Activated T-cell treated with anti-CD3 and anti-CD28 coated beads for 24 hours (primary cell): ENCODE data around the gene OVCH2.
"Not testable (repeated sequence)": the region's sequence is repeated elsewhere in the genome, so short reads cannot be mapped to it uniquely, and the experiment has no call there.

Experiments used
- DNase-seq: peaks from one replicate; pipeline ENCODE4 v3.0.0-alpha.2; 2020; ENCODE audit warnings: low read depth

OVCH2 gene

DNA sequence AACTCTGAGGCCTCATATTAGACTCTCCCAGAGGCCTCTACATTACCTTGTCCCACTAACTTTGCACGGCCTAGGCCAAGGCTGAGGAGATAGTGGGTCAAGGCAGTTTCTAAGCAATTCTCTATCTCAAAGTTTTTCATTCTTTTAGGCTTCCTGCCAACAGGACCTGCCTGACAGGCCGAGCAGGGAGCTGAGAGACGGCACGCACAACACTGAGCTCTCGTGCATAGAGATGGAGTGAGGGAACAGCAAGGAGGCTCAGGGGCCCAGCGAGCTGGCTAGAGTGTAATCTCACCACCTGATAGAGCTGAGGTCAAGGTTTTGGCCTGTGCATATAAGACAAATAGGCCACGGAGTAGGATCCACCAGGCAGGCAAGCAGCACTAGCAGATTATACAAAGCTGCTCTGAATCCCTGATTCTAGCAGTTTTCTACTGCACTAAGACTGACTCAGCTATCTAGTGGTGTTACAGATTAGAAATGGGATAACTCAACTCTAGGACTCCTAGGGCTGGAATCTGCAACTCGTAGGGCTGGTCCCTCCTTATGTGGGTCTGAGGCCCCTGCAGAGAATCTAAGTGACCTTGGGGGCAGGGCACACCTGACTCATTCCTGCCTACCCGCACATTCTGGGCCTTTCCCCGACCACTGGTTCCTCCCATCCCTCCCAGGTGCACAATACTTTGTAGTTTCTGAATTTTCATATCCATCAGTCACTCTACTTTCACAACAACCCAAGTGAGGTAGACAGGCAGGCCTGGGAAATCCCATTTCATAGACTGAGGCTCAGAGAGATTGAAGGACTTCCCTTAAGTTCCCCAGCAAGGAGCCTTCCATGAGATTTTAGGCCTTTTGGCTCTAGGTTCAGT lies 34.7 kb downstream of the OVCH2 start:
- peak; percentile 16 for DNase-seq

DNA sequence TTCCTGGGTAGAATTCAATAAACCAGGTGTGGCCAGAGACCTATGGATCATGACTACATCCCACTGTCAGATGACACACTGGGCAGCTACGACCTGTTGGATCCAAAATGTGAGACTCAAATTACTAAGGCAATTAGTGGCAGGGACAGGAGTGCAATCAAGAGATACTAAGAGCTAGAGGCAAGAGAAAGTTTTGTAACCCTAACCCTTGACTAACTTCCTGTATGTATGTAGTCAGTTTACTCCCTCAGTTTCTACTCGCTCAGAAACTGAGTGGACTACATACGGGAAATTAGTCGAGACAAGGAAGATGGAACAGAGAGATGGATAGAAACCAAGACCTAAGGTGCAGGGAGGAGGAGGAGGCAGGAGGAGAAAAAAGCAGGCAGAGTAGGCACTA lies 35.6 kb downstream of the OVCH2 start:
- no peak for DNase-seq

DNA sequence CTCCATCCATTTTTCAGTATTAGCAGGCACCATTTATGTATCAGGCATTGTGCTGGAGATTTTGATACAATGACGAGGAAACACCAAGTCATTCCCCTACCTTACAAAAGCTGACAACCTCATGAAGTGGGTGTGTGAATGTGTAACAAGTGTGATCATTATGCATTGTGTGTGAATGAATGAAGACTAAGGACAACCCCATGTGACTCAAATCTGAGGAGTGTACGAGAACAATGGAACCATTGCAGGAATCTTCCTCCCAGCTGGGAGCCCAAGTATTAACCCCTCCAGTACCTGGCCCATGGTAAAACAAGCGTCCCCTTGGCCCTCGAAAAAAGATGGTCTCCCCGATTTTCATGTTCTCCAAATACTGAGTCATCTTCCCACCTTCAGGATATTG lies 37.4 kb downstream of the OVCH2 start:
- no peak for DNase-seq

DNA sequence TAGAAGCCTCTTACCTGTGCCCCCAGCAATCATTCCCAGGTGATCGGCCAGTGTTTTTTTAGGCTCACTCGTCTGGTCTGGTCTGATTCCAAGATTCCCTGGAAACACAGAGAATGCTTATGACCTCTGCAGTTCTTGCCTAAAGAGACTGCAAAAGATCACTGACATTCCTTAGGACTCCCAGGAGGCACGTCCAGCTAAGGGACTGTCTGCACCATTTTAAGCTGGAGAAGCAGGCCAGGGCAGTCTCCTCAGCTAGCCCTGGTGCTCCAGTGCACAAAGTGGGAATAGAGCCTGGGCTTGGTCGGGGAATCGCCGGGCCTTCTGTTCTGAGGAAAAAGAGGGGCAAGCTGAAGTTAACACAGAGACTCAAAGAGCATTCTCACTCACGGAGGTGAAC lies 37.8 kb downstream of the OVCH2 start:
- DNase-seq, result no peak

DNA sequence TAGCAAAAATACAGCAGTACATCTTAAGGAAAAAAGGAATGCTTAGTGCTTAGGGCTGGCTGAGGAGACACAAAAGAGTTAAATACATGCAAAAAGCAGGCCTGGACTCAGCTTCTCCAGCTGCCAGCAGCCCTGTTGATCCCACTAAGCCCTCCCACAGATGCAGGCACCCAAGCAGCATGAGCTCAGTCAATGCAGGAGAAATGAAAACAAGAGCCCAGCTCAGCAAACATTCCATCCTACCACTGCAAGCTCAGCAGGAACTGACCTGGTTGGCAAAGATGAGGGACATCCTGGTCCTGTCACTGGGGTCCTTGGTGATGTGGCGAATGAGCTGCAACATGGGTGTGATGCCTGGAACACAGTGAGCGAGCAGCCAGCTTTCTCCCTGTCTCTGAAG lies 38.8 kb downstream of the OVCH2 start:
- no peak for DNase-seq

DNA sequence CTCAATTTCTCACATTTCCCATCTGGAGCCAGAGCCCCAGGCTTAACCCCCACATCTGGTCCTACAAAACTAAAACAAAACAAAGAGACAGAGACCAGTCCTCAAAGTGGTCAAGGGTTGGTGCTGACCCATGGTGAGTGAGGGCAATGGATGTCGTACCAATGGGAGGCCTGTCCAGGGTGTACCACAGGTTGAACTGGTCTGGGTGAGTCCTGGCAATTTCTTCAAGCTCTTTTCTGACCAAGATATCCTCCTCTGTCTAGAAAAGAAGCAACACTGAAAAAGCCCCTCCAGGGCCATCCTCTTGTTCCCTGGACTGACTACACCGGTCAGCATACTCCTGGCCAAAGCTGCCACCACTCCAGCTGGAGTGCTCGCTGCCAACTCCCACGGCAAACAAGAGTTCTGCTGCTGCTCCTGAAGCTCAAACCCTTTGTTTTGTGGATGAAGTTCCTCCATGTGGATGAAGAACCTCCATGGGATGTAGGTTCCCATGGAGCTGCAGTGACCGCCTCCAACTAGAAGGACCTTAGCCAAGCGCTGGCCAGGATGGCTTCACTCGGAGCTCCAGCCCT lies 39.9 kb downstream of the OVCH2 start:
- no peak for DNase-seq

DNA sequence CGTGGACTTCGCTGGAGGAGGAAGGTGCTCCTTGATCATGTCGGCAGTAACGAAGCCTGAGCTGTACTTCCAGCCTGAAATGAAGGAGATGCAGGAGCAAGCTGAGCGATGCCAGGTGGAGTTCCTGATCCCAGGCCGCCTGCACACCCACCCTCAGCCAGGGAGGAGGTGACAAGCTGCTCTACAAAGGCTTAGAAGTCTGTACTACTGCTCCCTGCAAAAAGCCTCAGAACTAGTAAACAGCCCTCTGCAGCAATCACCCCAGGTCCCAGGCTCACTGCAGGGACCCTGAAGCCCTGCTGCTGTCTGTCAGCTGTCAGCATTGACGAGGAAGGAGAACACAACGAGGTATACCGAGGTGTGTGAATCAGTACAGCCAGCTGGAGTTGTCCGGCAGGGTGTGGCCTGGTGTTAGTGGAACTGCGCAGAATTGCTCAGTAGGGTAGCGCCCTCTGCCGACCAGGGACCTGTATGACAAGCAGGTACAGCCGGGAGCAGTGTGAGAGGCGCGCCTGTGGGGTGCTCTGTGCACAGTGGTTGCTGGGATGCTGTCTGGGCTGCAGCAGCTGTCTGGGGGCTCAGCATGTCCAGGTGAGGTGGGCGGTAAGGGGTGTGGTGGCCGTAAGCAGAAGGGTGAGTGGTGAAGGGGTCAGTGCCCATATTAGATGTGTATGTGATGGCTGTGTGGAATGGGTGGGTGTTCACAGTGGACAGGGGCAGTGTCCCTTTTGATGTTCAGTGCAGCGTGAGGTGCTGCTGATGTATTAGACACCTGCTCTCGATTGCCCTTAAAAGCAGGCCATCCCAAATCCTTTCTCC lies 40.6 kb downstream of the OVCH2 start:
- DNase-seq, result peak; percentile 60

DNA sequence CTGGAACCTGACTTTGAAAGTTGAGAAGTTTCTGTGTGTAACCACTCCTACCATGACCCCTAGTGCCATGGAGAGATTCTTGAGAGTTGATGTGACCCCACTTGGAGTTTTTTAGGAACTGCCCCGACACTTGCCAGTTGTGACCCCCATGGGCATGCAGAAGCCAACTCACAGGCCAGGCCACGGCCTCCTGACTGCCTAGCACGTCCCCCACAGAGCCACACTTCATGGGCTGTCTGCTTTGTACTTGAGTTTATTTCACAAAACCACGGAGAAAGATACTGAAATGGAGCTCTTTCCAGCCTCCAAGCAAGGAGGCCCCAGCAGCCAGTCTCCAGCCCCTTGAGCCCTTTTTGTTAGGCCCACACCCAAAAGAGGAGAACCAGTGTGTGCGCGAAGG lies 41.4 kb downstream of the OVCH2 start:
- DNase-seq, result no peak

DNA sequence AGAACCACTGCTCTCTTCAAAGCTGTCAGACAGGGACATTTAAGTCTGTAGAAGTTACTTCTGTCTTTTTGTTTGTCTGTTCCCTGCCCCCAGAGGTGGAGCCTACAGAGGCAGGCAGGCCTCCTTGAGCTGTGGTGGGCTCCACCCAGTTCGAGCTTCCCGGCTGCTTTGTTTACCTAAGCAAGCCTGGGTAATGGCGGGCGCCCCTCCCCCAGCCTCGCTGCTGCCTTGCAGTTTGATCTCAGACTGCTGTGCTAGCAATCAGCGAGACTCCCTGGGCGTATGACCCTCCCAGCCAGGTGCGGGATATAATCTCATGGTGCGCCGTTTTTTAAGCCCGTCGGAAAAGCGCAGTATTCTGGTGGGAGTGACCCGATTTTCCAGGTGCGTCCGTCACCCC lies 42.7 kb downstream of the OVCH2 start:
- not testable (repeated sequence) for DNase-seq

DNA sequence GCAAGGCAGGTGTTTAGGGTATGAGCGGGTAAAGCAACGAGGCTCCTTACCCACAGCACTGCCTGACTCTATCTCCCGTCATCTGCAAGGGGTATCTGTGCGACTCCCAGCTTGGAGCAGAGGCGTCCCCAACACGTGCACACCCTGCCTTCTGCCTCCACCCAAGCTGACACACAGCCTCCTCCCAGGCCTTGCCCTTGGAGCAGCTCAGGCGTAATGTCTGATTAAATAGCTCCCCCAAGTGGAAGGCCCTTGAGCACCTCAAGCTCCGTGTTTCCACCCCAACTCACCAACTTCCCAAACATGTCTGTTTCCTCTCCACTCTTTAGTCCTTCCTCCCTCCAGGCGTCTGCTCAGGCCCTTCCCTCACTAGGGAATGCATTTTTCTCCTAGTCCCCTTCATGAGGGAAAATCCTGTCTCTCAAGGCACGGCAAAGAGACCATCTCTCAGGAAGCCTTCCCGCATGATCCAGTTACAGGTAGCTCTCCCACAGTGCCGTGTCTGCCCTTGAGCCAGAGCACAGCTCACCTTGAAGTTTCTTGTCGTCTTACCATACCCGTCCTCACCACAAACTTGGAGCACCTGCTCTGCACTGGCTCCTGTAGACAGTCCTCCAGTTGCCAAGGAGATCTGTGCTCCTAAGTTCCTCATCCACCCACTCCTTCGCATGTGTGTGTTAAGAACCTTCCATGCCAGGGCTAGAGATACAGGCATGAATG lies 48.8 kb downstream of the OVCH2 start:
- no peak for DNase-seq

DNA sequence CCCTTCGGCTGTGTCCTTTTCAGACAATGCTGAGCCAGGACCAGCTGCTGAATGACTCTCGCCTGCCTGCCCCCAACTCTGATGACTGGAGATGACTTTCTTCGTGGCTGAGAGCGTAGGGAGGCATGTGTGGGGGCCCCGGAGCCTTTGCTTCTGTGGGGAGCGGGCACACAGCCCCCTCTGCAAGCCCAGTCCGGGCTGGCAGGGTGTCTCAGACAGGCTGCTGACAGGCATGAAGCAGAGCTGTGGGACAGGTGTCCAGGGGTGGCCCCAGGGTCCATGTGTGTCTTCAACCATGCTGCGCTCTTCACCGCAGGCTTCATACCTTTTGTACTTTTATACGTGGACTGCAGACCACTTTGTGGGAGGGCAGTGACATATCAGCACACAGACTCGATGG lies 49.6 kb downstream of the OVCH2 start:
- DNase-seq, result no peak

DNA sequence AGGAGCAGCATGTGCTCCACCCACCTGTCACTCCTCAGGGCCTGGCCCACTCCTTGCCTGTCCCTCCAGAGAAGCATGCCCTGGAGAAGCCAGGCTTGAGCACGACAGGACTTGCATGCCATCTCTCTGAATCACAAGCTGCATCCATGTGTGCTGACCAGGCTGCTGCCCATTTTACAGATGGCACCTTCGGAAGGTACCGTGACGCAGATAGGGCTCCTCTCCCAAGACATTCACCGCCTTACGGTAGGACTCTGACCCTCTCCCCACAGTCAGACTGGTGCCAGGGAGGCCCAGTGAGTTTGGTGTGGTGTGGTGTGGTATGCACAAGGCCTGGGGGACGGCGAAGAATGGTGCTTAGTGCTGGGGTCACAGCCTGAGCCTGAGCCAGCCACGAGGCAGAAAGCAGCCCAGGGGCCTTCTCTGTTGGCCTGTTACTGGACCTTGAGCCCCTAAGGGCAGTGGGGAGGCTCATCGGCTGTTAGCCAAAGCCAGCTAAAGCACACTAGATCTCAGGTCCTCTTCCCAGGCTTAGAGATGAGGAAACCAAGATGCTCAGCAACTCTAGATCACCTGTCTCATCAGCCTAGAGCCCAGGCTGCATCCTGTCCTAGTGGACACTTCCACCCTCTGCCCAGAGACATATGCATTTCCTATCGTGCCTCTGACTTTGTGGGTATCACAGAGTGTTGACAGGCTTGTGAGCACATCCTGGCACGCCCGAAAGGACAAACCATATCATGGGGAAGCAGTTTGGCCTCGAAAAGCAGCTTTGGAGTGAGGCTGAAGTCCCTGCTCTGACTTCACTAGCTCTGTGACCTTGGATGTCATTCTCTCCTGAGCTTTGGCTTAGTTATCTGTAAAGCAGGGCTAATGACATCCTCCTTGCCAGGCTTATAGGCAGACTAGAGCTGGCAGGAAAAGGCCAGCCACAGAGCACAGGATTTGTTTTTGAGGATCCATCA lies 50.7 kb downstream of the OVCH2 start:
- no peak for DNase-seq

DNA sequence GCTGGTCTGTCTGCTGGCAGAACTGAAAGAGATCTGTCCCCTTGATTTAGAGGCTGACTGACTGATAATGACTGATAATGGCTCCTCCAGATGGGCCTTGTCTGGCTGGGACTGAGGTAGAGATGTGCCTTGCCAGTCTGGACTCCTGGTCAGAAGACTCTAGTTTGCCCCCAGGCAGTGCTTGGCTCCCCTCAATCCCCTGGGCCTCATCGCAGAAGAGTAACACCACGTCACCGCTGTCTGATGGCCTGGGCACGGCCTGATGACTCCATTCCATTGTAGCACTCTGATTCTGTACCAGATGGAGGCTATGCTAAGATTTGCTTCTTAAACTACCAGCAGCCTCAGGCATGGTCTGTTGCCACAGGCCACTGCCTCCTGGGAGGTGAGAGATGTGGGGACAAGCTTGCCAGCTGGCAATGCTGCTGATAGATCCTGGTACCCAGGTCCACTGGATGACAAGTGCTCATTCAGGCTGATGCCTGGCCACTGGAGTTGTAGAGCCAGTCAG lies 52.0 kb downstream of the OVCH2 start:
- DNase-seq, result no peak

DNA sequence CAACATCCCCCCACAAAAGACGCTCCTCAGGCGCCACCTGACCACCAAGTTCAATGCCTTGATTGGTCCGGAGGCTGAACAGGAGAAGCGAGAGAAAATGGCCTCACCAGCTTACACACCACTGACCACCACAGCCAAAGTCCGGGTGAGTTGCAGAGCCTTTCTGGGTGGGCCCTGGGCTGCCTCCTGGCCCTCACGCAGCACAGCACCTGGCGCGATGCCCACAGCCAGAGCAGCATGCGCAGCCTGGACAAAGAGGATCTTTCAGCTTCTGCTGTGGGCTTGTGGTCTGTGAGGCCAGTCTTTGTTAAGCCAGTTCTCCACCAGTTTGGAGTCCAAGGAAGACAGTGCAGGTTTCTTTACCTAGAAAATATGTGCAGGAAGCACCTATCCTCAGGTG lies 54.6 kb downstream of the OVCH2 start:
- no peak for DNase-seq

DNA sequence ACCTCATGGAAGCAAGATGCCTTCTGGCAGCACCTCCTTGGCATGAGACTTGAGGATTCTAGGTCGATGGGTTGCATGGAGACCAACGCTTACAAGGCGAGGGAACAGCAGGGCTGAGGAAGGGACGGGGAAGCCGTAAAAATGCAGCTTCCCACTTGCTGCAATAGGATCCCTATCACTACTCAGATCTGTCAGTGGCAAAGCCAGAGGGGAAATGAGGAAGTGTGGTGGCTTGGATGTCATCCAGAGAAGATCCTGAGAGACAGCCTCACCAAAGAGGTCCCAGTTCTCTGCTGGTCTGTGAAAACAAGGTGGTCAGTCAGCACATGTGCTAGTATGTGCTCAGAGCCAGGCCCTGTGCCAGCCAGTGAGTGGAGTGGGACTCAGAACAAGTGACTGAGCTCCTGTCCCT lies 55.1 kb downstream of the OVCH2 start:
- DNase-seq, result no peak

DNA sequence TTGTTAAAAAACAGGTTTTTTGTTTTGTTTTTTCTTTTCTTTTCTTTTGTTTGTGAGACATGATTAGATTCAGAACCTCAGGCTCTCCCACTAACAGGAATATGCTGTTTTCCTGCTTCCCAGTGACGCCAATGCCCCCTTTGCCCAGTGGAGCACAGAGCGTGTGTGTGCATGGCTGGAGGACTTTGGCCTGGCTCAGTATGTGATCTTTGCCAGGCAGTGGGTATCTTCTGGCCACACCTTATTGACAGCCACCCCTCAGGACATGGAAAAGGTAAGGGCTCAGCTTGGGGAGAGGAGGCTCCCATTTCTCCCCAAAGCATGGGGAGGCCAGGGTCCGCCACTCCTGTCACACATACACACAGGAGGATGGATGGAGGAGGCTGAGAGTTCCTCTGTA lies 58.0 kb downstream of the OVCH2 start:
- no peak for DNase-seq

DNA sequence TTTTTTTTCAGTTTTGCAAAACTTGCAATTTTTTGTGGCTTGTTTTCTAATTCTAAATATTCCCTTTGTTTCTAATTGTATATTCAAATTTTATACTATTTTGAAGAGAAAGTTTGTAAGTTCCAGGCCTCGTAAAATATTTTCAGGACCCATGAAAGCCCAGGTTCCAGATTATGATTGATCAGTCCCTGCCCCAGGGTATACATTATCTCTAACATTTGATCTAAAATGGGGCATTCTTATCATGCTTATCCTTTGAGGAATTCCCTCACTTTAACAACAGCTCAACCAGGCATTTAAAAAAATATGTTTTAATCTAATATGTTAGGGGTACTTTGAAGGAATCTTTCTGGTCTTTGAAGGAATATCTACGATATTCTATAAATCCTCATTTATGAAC lies 59.4 kb downstream of the OVCH2 start:
- DNase-seq, result no peak

DNA sequence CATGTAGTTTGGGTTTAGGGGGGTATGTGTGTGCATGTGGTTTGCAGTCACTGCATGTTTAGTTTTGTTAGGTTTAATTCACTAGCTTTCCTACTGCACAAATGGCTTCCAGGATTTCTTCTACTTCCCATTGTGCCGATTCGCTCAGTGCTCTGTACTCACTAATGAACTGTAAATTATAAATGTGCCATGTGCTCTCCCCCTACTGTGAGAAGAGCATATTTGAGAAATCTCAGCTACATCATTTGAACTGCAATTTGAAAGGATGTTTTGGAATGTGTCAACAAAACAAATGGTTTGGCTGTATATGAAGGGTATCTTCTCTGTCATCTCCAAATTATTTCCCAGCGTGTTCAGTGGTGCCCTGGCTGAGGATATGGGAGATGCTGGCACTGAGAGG lies 61.1 kb downstream of the OVCH2 start:
- no peak for DNase-seq

DNA sequence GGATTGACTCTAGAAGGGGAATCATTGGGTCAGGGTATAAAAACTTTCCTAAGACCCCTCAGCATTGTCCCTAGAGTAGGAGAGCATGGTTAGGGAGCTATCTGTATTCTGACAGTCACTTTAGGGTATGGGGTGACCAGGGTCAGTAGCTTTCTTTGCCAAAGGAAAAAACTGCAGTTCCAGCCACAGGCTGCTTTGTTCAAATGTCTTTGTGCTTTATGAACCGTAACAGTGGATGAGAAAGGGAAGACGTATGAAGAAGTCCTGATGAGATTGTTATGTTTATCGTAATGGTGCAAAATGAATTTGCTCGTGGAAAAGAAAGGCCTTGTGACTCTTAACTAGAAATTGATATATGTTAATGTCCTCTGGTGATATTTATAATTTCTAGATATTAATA lies 63.0 kb downstream of the OVCH2 start:
- no peak for DNase-seq

DNA sequence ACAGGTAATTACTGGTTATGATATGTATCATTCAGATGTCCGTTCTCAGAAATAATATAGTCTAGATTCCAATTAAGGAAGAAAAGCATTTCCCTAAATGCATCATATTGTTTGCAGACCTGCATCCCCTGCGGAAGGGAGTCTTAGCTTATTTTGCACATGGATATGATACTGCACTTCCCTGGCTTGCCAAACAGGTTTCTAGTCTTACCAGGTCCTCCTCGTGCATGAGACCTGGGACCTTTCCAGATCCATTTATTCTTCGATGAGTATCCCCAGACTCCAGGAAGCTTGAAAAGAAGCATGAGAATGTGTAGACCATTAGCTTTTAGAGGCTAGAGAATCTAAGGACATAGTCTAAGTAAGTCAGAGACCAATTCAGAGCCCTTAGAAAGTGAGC lies 63.5 kb downstream of the OVCH2 start:
- no peak for DNase-seq

DNA sequence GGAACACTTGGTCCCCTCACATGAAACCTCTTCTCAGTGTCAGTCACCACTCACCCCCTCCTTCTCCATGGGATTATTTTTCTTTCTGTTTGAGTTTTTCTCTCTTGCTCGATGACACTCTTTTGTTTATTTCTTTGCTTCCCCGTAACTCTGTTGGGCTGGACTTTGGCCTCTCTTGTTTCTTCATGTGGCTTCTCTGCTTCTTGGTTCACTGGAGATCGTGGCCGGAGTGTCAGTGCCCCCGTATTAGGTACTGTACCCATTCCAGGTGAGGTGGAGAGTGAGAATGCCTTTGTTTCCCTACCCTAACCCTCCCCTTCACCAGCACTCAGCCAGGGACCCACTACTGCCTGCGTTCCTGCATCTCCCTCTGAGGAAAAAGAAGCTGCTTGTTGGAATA lies 65.5 kb downstream of the OVCH2 start:
- no peak for DNase-seq
